ENCODE measurements around the gene PMM2. TPM values are rescaled to one million over a fixed set of nuclear protein-coding genes. Genes with fewer than 3 reads are reported as not detected.

PMM2 gene
- total and polyA plus RNA-seq, 9 of the 15 experiments (the other 6 are each of a cell fraction or from before 2014, with no cell fraction given) = 5.6 to 42.7 (median 25.9) TPM

- TF ChIP-seq BRF2 (IDR thresholded peaks at IDR 0.05; ENCODE audit: borderline replicate concordance, insufficient read depth, insufficient read length) = no peak
- no peak for TF ChIP-seq ILF3 (IDR thresholded peaks at IDR 0.05; ENCODE audit: borderline replicate concordance)
- TF ChIP-seq BRD4 (IDR thresholded peaks at IDR 0.05) = peak; percentile 91
- TF ChIP-seq ELK3 (CRISPR knock-in tag; IDR thresholded peaks at IDR 0.05) = no peak
- peak; percentile 94 for TF ChIP-seq HCFC1 (IDR thresholded peaks at IDR 0.05; ENCODE audit: low read depth, low read length)
- peak; percentile 97 for TF ChIP-seq E2F5 (CRISPR knock-in tag; IDR thresholded peaks at IDR 0.05)
- peak; percentile 92 for TF ChIP-seq HNRNPLL (IDR thresholded peaks at IDR 0.05; ENCODE audit: low read depth, low read length, poor library complexity, severe bottlenecking)
- no peak for TF ChIP-seq ZNF23 (CRISPR knock-in tag; IDR thresholded peaks at IDR 0.05)
- no peak for TF ChIP-seq ZFPM2 (CRISPR knock-in tag; IDR thresholded peaks at IDR 0.05)
- TF ChIP-seq ZNF146 (CRISPR knock-in tag; IDR thresholded peaks at IDR 0.05; ENCODE audit: unreplicated experiment) = no peak
- no peak for TF ChIP-seq MCM7 (IDR thresholded peaks at IDR 0.05)
- no peak for TF ChIP-seq NFYB (IDR thresholded peaks at IDR 0.05; ENCODE audit: extremely low read depth, insufficient read length)
- TF ChIP-seq NR3C1 (CRISPR knock-in tag; IDR thresholded peaks at IDR 0.05) = 0 out of 2 replicates have a peak, but pooled peaks have one; percentile 34
- TF ChIP-seq NFE2L1 (tag; IDR thresholded peaks at IDR 0.05; ENCODE audit: borderline replicate concordance, low read depth) = no peak
- TF ChIP-seq NCOR1 (IDR thresholded peaks at IDR 0.05) = no peak
- TF ChIP-seq TGIF2 (CRISPR knock-in tag; IDR thresholded peaks at IDR 0.05) = peak; percentile 99
- TF ChIP-seq, protein P1, sequence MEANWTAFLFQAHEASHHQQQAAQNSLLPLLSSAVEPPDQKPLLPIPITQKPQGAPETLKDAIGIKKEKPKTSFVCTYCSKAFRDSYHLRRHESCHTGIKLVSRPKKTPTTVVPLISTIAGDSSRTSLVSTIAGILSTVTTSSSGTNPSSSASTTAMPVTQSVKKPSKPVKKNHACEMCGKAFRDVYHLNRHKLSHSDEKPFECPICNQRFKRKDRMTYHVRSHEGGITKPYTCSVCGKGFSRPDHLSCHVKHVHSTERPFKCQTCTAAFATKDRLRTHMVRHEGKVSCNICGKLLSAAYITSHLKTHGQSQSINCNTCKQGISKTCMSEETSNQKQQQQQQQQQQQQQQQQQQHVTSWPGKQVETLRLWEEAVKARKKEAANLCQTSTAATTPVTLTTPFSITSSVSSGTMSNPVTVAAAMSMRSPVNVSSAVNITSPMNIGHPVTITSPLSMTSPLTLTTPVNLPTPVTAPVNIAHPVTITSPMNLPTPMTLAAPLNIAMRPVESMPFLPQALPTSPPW (CRISPR knock-in tag; IDR thresholded peaks at IDR 0.05) = peak; percentile 98
- peak in 2 of 3 experiments; percentile 11 to 70 for TF ChIP-seq YY1 (IDR thresholded peaks at IDR 0.05; ENCODE audit: borderline replicate concordance in 1 of 3, control insufficient read depth in 1 of 3, extremely low read depth in 1 of 3, insufficient read depth in 3 of 3, insufficient read length in 1 of 3, insufficient replicate concordance in 2 of 3, low read depth in 1 of 3, low read length in 2 of 3)
- no peak for TF ChIP-seq MYBL2 (IDR thresholded peaks at IDR 0.05; ENCODE audit: low read depth)
- no peak for TF ChIP-seq MYBL2 (CRISPR knock-in tag; IDR thresholded peaks at IDR 0.05; ENCODE audit: borderline replicate concordance)
Observed at GRCh38 chr16:8797364-8798173, at the start of gene PMM2, which contains the start of gene TMEM186 (continued).

Measured in K562 (cell line).